ENCODE results near the gene SLC2A13.
"Not testable (repeated sequence)": the region's sequence is repeated elsewhere in the genome, so short reads cannot be mapped to it uniquely, and the experiment has no call there.

The SLC2A13 gene

GRCh38 chr12:39897315-39897714 lies 208.6 kb downstream of the SLC2A13 start:
- DNase-seq (ENCODE audit: insufficient read length, low spot score), result no peak

GRCh38 chr12:39893388-39893787 lies 212.5 kb downstream of the SLC2A13 start:
- not testable (repeated sequence) for FAIRE-seq; DNase-seq (ENCODE audit: insufficient read length, low spot score)

More at GRCh38 chr12:39897315-39897714, 208.6 kb downstream of the SLC2A13 start:
- no peak for TF ChIP-seq CTCF (IDR thresholded peaks at IDR 0.05; ENCODE audit: insufficient read depth, missing control alignments)
- no peak for FAIRE-seq

GRCh38 chr12:39892146-39892545 lies 213.7 kb downstream of the SLC2A13 start:
- DNase-seq (ENCODE audit: insufficient read length, low spot score) (no peak), FAIRE-seq (no peak)
- no peak for TF ChIP-seq CTCF (IDR thresholded peaks at IDR 0.05; ENCODE audit: insufficient read depth, missing control alignments)

- DNase-seq (ENCODE audit: insufficient read length, low spot score), result no peak
- TF ChIP-seq CTCF (IDR thresholded peaks at IDR 0.05; ENCODE audit: insufficient read depth, missing control alignments), result no peak
- no peak for FAIRE-seq
Observed at GRCh38 chr12:39887856-39888255, 218.0 kb downstream of the SLC2A13 start.

- TF ChIP-seq CTCF (IDR thresholded peaks at IDR 0.05; ENCODE audit: insufficient read depth, missing control alignments), result no peak
- DNase-seq (ENCODE audit: insufficient read length, low spot score) (no peak), FAIRE-seq (no peak)
Observed at GRCh38 chr12:39886106-39886505, 219.8 kb downstream of the SLC2A13 start.

GRCh38 chr12:39884616-39885125 lies 221.2 kb downstream of the SLC2A13 start:
- DNase-seq (ENCODE audit: insufficient read length, low spot score) (no peak), FAIRE-seq (no peak)
- no peak for TF ChIP-seq CTCF (IDR thresholded peaks at IDR 0.05; ENCODE audit: insufficient read depth, missing control alignments)

- DNase-seq (ENCODE audit: insufficient read length, low spot score) (no peak), FAIRE-seq (no peak)
- no peak for TF ChIP-seq CTCF (IDR thresholded peaks at IDR 0.05; ENCODE audit: insufficient read depth, missing control alignments)
Observed at GRCh38 chr12:39883411-39883810, 222.5 kb downstream of the SLC2A13 start.

GRCh38 chr12:39878753-39879152 lies 227.1 kb downstream of the SLC2A13 start:
- FAIRE-seq (no peak), DNase-seq (ENCODE audit: insufficient read length, low spot score) (no peak)
- TF ChIP-seq CTCF (IDR thresholded peaks at IDR 0.05; ENCODE audit: insufficient read depth, missing control alignments), result no peak
